ENCODE measurements around the gene UMODL1. TPM values are rescaled to one million over a fixed set of nuclear protein-coding genes. Genes with fewer than 3 reads are reported as not detected.

UMODL1 gene
- total RNA-seq (2022; extraction: Qiagen RNA extraction) = not detected in 5 replicates

GRCh38 chr21:42071146-42071737, at the start of gene UMODL1:
UMODL1 (plus strand) TSS chr21:42071317; CDS start chr21:42071317, 0 bp downstream.

Other genes starting within 250 kb of the UMODL1 start
- 2.6 to 3.5 TPM (median 3.1 TPM) in 5 replicates for gene PRDM15, start 192.0 kb upstream of the UMODL1 start, total RNA-seq (2022; extraction: Qiagen RNA extraction)
- gene C2CD2, start 117.3 kb upstream of the UMODL1 start, total RNA-seq (2022; extraction: Qiagen RNA extraction) = 5.9 to 7.5 TPM (median 6.7 TPM) in 5 replicates
- gene ZBTB21, start 61.0 kb upstream of the UMODL1 start, total RNA-seq (2022; extraction: Qiagen RNA extraction) = 4.3 to 6.4 TPM (median 5.7 TPM) in 5 replicates
- gene ABCG1, start 147.8 kb downstream of the UMODL1 start, total RNA-seq (2022; extraction: Qiagen RNA extraction) = 2.1 to 2.7 TPM (median 2.5 TPM) in 5 replicates
- gene TFF3, start 244.1 kb downstream of the UMODL1 start, total RNA-seq (2022; extraction: Qiagen RNA extraction) = not detected in 5 replicates